GM18499 (cell line): ENCODE data around the gene INSYN2B.

ENCODE experiments used
- ATAC-seq: cut with Tn5 transposase; IDR thresholded peaks from one replicate; pipeline ENCODE4 v1.9.1; 2021; ENCODE audit warnings: moderate number of reproducible peaks; ENCODE audit not compliant: insufficient read depth, unreplicated experiment

The INSYN2B gene

GRCh38 chr5:169980418-169981053 is at the start of gene INSYN2B:
Gene INSYN2B (minus strand): TSS chr5:169980495. CDS start chr5:169883898, 96,597 bp downstream.
- no peak for ATAC-seq

DNA sequence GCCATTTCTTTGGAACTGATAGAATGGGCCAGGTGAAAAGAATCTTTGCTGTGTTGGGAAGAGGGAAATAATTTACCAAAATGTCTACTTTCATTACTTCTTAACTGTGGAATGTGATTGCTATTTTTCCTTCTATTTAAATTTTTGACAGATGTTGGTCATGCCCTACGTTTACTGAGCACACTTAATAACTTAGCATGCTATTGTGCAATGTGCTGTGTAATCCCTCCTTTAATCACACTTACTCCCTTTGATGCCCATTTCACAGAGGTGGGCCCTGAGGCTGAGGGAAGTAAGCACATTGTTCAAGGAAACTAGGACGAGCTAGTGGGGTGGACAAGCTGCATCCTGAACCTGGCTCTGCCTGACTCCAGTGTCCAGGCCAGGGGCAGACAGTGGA is 47.8 kb upstream of the INSYN2B start:
- no peak for ATAC-seq

DNA sequence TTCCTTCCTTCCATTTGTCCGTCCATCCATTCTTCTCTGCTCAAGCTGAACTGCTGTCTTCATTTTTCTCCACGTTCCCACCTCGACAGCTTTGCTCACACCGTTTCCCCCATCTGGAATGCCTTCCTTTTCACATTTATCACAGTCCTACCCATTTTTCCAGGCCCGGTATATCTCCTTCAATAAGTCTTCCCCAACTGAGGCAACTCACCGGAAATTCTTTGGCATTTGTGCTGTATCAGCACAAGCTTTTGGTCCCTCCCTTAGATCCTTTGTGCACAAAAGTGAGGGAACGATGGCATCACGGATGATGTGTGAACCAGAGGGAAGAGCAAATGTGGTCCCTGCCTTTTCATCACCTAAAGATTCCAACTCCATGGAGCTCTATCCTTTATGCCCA is 45.6 kb upstream of the INSYN2B start:
- ATAC-seq = no peak

- ATAC-seq = no peak
Observed at GRCh38 chr5:170021506-170021905, 41.2 kb upstream of the INSYN2B start.

- ATAC-seq = no peak
Observed at GRCh38 chr5:170020423-170020822, 40.1 kb upstream of the INSYN2B start.

- ATAC-seq = no peak
Observed at GRCh38 chr5:170012622-170013021, 32.3 kb upstream of the INSYN2B start.

GRCh38 chr5:170011751-170012150 is 31.5 kb upstream of the INSYN2B start:
- no peak for ATAC-seq

DNA sequence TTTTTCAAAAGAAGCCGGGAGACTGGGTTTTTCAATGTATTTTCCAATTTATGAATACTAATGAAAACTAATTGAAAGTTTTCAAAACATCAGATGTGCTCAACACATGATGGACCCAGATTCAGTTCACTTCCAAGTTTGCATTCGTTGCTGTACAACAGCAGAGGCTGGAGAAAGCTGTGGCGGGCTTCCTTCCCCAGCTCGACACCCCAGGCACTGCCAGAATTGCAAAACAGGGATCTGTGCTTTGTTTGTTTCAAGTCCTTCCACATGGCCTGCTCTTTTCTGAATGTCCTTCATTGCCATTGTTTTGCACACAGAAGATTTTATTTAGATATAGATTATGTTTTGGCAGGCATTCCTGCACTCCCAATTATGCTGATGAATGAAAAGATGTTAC is 30.3 kb upstream of the INSYN2B start:
- no peak for ATAC-seq

- ATAC-seq = no peak
Observed at GRCh38 chr5:170008376-170008775, 28.1 kb upstream of the INSYN2B start.

DNA sequence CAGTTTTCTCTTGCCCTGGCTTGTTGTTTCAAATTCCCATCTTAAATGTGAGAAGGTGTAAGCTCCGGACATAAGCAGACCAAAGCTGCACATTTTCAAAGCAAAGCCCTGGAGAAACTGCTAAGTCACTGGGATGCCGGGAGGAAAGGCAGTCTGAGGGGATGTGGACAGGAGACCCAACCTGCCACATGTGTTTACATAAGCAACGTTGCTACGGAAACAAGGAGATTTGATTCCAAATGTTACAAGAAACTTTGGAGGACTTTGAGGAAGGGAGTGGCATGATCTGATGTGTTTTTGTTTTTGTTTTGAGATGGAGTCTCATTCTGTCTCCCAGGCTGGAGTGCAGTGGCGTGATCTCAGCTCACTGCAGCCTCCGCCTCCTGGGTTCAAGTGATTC is 25.7 kb upstream of the INSYN2B start:
- no peak for ATAC-seq

- no peak for ATAC-seq
Observed at GRCh38 chr5:170000155-170000554, 19.9 kb upstream of the INSYN2B start.

DNA sequence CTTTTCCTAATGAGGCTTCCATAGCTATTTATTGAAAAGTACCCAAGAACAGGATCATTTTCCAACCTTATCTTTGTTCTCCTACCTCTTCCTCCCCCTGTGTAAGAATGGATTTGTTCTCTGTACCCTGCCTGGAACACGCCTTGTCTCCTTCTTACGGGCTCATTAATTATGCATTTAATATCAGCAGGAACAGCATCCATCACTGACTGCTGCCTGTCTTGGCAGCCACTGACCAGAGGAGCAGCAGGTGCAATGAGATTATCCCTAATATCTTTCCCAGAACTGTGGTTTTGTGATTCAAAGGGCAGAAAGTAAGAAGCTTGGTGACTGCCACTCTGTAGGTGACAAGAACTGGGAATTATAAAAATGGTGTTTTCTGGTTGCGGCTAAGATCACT is 19.3 kb upstream of the INSYN2B start:
- no peak for ATAC-seq

DNA sequence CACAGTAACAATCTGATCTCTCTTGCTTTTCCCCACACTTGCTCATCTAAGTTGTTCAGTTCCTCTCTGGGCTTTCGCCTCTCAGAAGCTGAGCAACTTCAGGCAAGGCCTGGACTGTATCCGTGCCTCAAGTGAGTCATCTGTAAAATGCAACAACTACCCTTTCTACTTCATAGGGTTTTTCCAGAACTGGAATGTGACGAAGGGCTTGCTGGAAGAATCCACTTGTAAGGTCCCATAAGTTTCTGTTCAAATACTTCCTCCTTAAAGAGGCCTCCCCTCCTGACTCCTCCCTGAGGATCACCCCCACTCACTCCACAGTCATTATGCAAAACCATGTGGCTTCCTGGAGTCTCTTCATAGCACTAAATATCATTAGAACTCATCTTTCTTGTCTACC is 17.5 kb upstream of the INSYN2B start:
- ATAC-seq = no peak

DNA sequence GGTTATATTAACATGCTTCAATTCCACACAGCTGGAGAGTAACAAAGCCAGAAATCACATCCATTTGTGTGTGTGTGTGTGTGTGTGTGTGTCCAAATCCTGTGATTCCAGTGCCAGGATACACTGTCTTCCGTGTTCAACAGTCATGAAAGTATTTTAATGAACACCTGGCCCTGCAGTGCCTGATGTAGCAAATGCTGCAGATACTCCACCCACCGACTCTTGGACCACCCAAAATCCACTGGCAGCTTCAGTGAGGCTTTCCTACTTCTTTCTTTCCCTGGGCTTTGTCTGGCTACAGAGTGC is 13.1 kb upstream of the INSYN2B start:
- ATAC-seq = no peak

DNA sequence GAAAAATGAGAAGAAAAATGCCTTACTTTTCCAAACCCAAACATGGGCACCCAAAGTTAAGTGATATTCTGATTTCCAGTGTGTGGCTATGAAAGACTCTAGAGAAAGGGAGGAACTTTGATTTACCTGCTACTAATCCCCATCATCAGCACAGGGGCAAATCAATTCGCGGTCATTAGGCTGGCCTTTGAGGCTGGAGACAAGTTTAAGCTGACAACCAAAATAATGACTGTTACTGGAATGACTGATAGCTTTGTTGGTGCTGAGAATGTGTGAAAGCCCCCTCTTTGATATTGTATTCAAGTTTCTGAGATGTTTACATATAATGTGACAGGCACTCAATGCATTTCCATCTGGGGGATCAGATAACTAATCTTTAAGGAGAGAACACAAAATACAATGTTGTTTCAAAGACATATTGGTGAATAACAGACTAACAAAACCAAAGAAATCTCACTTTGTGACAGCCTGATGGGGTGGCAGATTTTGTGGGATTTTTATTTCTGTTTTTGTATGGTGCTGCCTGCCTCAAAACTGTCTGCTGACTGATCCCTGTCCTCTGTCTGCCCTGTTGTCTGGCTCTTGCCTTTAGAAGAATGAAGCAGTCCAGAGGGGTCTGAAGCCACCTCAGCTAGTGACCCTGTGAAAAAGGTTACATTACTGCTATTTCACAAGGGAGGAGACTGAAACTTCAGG is 12.6 kb upstream of the INSYN2B start:
- no peak for ATAC-seq

DNA sequence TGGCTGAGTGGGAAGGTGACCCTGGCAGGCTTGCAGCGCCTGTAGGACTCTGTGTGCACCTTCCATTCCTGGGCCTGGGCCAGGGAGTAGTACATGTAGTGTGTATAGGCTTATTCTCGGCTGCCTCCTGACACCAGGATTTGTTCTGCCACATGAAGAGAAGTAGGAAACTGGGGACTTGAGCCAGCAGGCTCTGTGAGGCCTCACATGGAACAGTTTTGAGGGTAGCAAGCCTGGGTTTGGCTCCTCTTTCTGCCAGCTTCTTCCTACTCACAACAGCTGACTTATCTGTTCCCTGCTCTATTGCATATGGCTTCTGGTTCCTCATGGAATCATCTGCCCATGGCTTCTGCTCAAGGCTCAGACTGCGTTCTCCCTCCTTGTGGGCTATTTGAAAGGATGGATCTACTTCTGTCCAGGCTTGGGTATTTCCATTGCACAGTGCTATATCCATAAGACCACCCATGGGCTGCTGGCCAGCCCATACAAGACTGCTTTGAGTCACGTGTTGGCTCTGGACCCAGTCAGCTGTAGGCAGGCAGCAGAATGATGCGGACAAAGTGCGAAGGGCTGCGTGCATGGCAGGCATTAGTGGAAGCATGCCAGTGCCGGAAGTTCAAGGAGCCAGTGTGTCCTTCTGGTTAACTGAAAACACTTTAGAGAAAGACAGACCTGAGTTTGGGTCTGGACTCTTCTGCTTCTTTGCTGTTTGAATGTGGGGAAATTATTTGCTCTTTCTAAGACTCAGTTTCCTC is 11.0 kb upstream of the INSYN2B start:
- ATAC-seq = no peak

GRCh38 chr5:169989365-169989764 is 9.1 kb upstream of the INSYN2B start:
- ATAC-seq = no peak

- no peak for ATAC-seq
Observed at GRCh38 chr5:169988947-169989346, 8.7 kb upstream of the INSYN2B start.

GRCh38 chr5:169988206-169988605 is 7.9 kb upstream of the INSYN2B start:
- no peak for ATAC-seq

- no peak for ATAC-seq
Observed at GRCh38 chr5:169979871-169980270, 424 bp downstream of the INSYN2B start.

GRCh38 chr5:169978714-169979113 is 1.6 kb downstream of the INSYN2B start:
- ATAC-seq = no peak
